Endothelial cell of umbilical vein (primary cell): ENCODE data around the gene BHLHE41. TPM values are rescaled to one million over a fixed set of nuclear protein-coding genes. Genes with fewer than 3 reads are reported as not detected.

Experiments
- BruUV-seq: library from RNA; stranded (reverse); fragments of 400-500 nt; replicated peaks from 2 replicates; lab custom pipeline; 2021; lab: Mats Ljungman, UMichigan
- CTCF ChIA-PET: fragments of 300-600, 350-600 bp; sonication (Branson Sonifier 250); formaldehyde crosslinking; loops from one replicate; lab custom pipeline; 2021; ENCODE audit warnings: antibody characterized with exemption, inconsistent platforms; lab: Charles Lee
- POLR2A ChIA-PET: fragments of 300-600, 350-600 bp; sonication (Branson Sonifier 250); formaldehyde crosslinking; loops from one replicate; lab custom pipeline; 2021; ENCODE audit warnings: antibody characterized with exemption, inconsistent platforms; lab: Charles Lee
- DNase-seq: peaks from one replicate; pipeline ENCODE4 v3.0.0-alpha.2; 2011; ENCODE audit warnings: low read depth, low spot score
- FAIRE-seq: peaks from 2 replicates; lab custom pipeline; 2011; peaks lifted over from hg19 to GRCh38; lab: Jason Lieb, UNC
- H2AFZ ChIP-seq: 2 replicates; pipeline ENCODE4 v1.6.0; 2012; ENCODE audit warnings: low read depth, low read length, control low read depth, inconsistent platforms
- H3K27ac ChIP-seq: 2 replicates; pipeline ENCODE4 v1.5.1; 2011; ENCODE audit warnings: low read depth, mild to moderate bottlenecking, control low read depth, low read length, moderate library complexity; ENCODE audit not compliant: insufficient read depth
- H3K27me3 ChIP-seq, 2 experiments: 2 replicates each; pipeline versions ENCODE4 v1.6.0 to v1.6.1; 2011; ENCODE audit warnings: low read length in 2 of 2, mixed read lengths in 1 of 2; ENCODE audit not compliant: control insufficient read depth in 2 of 2, insufficient read depth in 2 of 2
- H3K36me3 ChIP-seq, 2 experiments: 2 replicates in 1 of 2; 3 replicates in 1 of 2; pipeline ENCODE4 v1.5.1; 2011; ENCODE audit warnings: low read length in 2 of 2, mild to moderate bottlenecking in 1 of 2, moderate library complexity in 1 of 2; ENCODE audit not compliant: control insufficient read depth in 2 of 2, insufficient read depth in 2 of 2; ENCODE audit errors: extremely low read depth in 1 of 2
- H3K4me1 ChIP-seq: 3 replicates; pipeline ENCODE4 v1.5.1; 2011; ENCODE audit warnings: mild to moderate bottlenecking, low read length; ENCODE audit not compliant: control insufficient read depth, insufficient read depth; ENCODE audit errors: extremely low read depth
- H3K4me2 ChIP-seq: 2 replicates; pipeline ENCODE4 v1.6.1; 2011; ENCODE audit warnings: low read length, control low read depth, mixed read lengths; ENCODE audit not compliant: insufficient read depth
- H3K4me3 ChIP-seq, 3 experiments: fragments of 200-600 bp in 1 of 3; sonication (generic), shearing (Covaris generic) in 1 of 3; replicated peaks in 1 of 3; 2 replicates each; pipeline ENCODE4 v1.5.1; 2011 to 2016; ENCODE audit warnings: control low read depth in 3 of 3, low read length in 3 of 3, mild to moderate bottlenecking in 2 of 3, inconsistent platforms in 1 of 3, low read depth in 1 of 3, moderate library complexity in 1 of 3; ENCODE audit not compliant: insufficient read depth in 1 of 3
- H3K79me2 ChIP-seq: 2 replicates; pipeline ENCODE4 v1.6.0; 2012; ENCODE audit warnings: low read length, inconsistent platforms; ENCODE audit not compliant: control insufficient read depth, insufficient read depth
- H3K9ac ChIP-seq: replicated peaks from 2 replicates; pipeline ENCODE3; 2011; ENCODE audit warnings: low read length, control low read depth; ENCODE audit not compliant: insufficient read depth; ENCODE audit errors: extremely low read depth
- H3K9me1 ChIP-seq: replicated peaks from 3 replicates; pipeline ENCODE4 v1.6.0; 2011; ENCODE audit warnings: mild to moderate bottlenecking, low read length; ENCODE audit not compliant: control insufficient read depth, insufficient read depth; ENCODE audit errors: extremely low read depth
- H3K9me3 ChIP-seq: replicated peaks from 2 replicates; pipeline ENCODE4 v1.5.1; 2012; ENCODE audit warnings: low read length, inconsistent platforms; ENCODE audit not compliant: control insufficient read depth, insufficient read depth
- H4K20me1 ChIP-seq: replicated peaks from 2 replicates; pipeline ENCODE3; 2011; ENCODE audit warnings: mild to moderate bottlenecking, low read length; ENCODE audit not compliant: control insufficient read depth, insufficient read depth; ENCODE audit errors: extremely low read depth
- EZH2 ChIP-seq: IDR thresholded peaks from 2 replicates; pipeline ENCODE4 v1.6.1; 2012; ENCODE audit warnings: borderline replicate concordance, low read depth, mild to moderate bottlenecking, moderate library complexity, low read length, inconsistent platforms; ENCODE audit not compliant: severe bottlenecking
- FOS ChIP-seq: IDR thresholded peaks from 2 replicates; pipeline ENCODE4 v1.6.1; 2011; ENCODE audit warnings: mild to moderate bottlenecking, low read length, moderate library complexity, borderline replicate concordance; ENCODE audit not compliant: insufficient read depth
- GATA2 ChIP-seq: IDR thresholded peaks from 2 replicates; pipeline ENCODE4 v1.7.0; 2011; ENCODE audit warnings: low read depth, mild to moderate bottlenecking, moderate library complexity, mixed read lengths, low read length; ENCODE audit not compliant: insufficient read length, insufficient read depth
- POLR2A ChIP-seq: IDR thresholded peaks from 2 replicates; pipeline ENCODE4 v1.6.1; 2012; ENCODE audit warnings: low read depth, mild to moderate bottlenecking, control low read depth, low read length
- POLR2AphosphoS5 ChIP-seq: IDR thresholded peaks from 2 replicates; pipeline ENCODE4 v1.6.1; 2012; ENCODE audit warnings: low read depth, mild to moderate bottlenecking, control low read depth, low read length, moderate library complexity; ENCODE audit not compliant: insufficient read depth
- dilution Hi-C: fragments of 300-500 bp; cut with MboI; formaldehyde crosslinking; loops from one replicate; pipeline ENCODE4 v1.15.0; 2019; ENCODE audit warnings: low sequenced_read_pairs; ENCODE audit not compliant: extremely low pct_ligation_motif_present
- intact Hi-C: fragments of 100-400 bp; cut with micrococcal nuclease; formaldehyde crosslinking; loops from one replicate; pipeline ENCODE4 v1.10.0; 2022
- polyA plus RNA-seq, 4 experiments: library from polyadenylated mRNA; depleted of rRNA in 3 of 4; stranded (reverse) in 3 of 4; unstranded in 1 of 4; fragments of >200 nt; gene quantifications; 2 replicates each; pipeline versions ENCODE4 v1.2.1 to v1.2.3, GENCODE V29; 2011 to 2012; ENCODE audit warnings: missing spikeins in 1 of 4
- total RNA-seq: library from RNA; stranded (reverse); gene quantifications from 2 replicates; pipeline ENCODE4 v1.2.3, GENCODE V29; 2021
- TF ChIP-seq, protein P1 (sequence below), 2 donors: IDR thresholded peaks; 1 replicate in 1 of 2; 2 replicates in 1 of 2; pipeline ENCODE4 v1.5.1; 2011; ENCODE audit warnings: low read length in 2 of 2, mild to moderate bottlenecking in 2 of 2, moderate library complexity in 2 of 2, control low read depth in 1 of 2, inconsistent platforms in 1 of 2, low read depth in 1 of 2; ENCODE audit not compliant: insufficient read depth in 1 of 2; ENCODE audit errors: extremely low read depth in 1 of 2
- TF ChIP-seq, protein P2 (sequence below): IDR thresholded peaks from 2 replicates; pipeline ENCODE4 v1.6.1; 2011; ENCODE audit not compliant: insufficient read depth, insufficient read length

Gene BHLHE41
- total and polyA plus RNA-seq, 2 donors (not counting 3 experiments of a cell fraction or from before 2014, with no cell fraction given): 0.12 to 0.24 TPM

DNA sequence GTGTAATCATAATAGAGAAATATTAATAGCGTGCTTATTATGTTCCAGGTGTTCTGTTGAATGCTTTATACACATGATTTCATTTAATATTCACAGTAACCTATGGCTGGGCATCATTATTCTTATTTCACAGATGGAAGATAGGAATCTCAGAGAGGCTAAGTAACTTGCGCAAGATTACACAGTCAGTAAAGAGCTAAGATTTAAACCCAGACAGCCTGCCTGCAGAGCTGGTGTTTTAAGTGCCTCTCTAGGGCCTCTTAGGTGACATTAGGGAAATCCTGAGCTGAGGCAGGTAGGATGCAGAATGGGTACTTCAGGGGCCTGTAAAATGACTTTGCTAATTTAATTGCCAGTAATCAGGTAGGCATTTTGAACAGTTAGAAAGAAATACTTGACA lies 18.5 kb upstream of the BHLHE41 start:
- Histone ChIP-seq H3K36me3 (no peaks in the 10 kb centered on the region), H3K27ac (no peak overlapping the region), H3K9ac (no peak overlapping the region), H3K9me1 (no peaks in the 10 kb centered on the region), H4K20me1 (no peaks in the 10 kb centered on the region), H3K9me3 (no peaks in the 10 kb centered on the region), H3K4me3 (no peak overlapping the region), H2AFZ (no peak overlapping the region), H3K27me3 (peaks cover 4 to 5% of the 10 kb centered on the region in 2 experiments), H3K4me1 (no peaks in the 10 kb centered on the region), H3K4me2 (no peak overlapping the region), H3K79me2 (no peaks in the 10 kb centered on the region)
- CTCF ChIA-PET: interaction anchor here (1.3 to 1.9 kb wide), 2 partner anchors 13 to 14 kb away, joined by 5 to 8 read pairs; no protein-coding TSS in a partner anchor
- TF ChIP-seq POLR2AphosphoS5: no peak
- no peak for TF ChIP-seq FOS
- TF ChIP-seq, protein P1, sequence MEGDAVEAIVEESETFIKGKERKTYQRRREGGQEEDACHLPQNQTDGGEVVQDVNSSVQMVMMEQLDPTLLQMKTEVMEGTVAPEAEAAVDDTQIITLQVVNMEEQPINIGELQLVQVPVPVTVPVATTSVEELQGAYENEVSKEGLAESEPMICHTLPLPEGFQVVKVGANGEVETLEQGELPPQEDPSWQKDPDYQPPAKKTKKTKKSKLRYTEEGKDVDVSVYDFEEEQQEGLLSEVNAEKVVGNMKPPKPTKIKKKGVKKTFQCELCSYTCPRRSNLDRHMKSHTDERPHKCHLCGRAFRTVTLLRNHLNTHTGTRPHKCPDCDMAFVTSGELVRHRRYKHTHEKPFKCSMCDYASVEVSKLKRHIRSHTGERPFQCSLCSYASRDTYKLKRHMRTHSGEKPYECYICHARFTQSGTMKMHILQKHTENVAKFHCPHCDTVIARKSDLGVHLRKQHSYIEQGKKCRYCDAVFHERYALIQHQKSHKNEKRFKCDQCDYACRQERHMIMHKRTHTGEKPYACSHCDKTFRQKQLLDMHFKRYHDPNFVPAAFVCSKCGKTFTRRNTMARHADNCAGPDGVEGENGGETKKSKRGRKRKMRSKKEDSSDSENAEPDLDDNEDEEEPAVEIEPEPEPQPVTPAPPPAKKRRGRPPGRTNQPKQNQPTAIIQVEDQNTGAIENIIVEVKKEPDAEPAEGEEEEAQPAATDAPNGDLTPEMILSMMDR (IDR thresholded peaks at IDR 0.05; ENCODE audit: extremely low read depth in 1 of 2, insufficient read depth in 1 of 2, low read depth in 1 of 2, low read length in 2 of 2): no peak
- TF ChIP-seq POLR2A: no peak
- TF ChIP-seq, protein P2, sequence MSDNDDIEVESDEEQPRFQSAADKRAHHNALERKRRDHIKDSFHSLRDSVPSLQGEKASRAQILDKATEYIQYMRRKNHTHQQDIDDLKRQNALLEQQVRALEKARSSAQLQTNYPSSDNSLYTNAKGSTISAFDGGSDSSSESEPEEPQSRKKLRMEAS: no peak
- TF ChIP-seq EZH2: no peak
- TF ChIP-seq GATA2: no peak
- POLR2A ChIA-PET: no interaction called here
- no TSS peak for BruUV-seq
- dilution Hi-C loops: no loop called here
- DNase-seq: no peak
- intact Hi-C loops: no loop called here
- no peak for FAIRE-seq
